HG03354 (cell line): ENCODE measurements around the gene KLHL25.
"Not testable (repeated sequence)": the region's sequence is repeated elsewhere in the genome, so short reads cannot be mapped to it uniquely, and the experiment has no call there.

Experiments used
- ATAC-seq: cut with Tn5 transposase; IDR thresholded peaks from one replicate; pipeline ENCODE4 v1.9.1; 2021; ENCODE audit warnings: mild to moderate bottlenecking; ENCODE audit not compliant: unreplicated experiment, poor library complexity, severe bottlenecking

KLHL25 gene

DNA sequence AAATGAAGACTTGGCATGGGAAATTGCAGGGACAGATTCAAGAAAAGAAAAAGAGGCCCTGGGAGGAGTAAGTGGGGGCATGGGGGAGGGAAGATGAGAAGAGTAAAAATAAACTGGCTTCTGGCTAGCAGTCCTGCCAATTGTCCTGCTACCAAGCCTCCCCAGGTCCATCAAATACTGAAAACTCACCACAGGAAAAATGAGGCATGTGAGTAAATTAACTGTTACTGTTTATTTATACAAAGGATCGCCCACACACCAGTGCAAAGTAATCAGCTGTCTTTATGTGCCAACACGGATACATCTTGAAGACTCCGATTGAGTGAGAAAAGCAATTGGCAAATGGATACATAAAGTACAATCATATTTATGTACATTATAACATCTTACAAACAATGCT lies 10.7 kb upstream of the KLHL25 start:
- ATAC-seq: no peak

DNA sequence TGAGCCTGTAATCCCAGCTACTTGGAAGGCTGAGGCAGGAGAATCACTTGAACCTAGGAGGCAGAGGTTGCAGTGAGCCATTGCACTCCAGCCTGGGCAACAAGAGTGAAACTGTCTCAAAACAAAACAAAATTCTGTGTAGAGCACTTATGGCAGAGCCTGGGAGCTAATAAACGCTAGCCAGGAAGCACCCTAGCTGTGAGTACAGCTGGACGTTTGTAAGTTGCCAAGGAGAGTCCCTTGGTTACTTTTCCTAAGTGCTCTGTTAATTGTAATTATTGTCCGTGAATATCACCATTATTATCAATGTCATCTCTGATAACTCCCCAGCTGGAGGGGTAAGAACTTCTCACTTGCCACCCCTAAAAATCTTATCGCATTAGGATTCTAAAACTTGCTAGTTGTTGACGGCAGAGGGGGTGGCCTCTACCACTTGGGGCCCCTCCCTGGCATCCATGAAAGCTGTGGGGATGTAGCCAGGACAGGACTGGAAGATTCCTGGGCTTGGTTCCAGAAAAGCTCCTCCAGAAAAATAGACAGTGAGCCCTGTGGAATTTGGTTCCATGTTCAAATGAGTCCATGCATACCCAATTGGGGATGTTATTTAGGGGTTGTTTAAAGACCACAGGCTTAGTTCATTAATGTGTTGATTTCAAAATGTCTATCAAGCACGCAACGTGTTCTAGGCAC lies 9.9 kb upstream of the KLHL25 start:
- ATAC-seq: no peak

DNA sequence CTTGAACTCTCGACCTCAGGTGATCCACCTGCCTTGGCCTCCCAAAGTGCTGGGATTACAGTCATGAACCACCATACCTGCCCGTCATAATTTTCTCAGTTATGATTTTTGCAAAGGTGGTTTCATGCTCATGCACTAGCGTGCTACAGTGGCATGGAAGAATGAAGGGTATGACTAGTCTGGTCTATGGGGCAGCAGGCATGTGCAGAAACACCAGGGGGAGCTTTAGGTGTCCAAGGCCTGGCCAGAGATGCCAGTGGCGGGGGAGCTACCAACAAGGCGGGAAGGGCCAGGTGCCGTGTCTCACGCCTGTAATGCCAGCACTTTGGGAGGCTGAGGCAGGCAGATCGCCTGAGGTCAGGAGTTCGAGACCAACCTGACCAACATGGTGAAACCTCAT lies 7.9 kb upstream of the KLHL25 start:
- ATAC-seq: not testable (repeated sequence)

DNA sequence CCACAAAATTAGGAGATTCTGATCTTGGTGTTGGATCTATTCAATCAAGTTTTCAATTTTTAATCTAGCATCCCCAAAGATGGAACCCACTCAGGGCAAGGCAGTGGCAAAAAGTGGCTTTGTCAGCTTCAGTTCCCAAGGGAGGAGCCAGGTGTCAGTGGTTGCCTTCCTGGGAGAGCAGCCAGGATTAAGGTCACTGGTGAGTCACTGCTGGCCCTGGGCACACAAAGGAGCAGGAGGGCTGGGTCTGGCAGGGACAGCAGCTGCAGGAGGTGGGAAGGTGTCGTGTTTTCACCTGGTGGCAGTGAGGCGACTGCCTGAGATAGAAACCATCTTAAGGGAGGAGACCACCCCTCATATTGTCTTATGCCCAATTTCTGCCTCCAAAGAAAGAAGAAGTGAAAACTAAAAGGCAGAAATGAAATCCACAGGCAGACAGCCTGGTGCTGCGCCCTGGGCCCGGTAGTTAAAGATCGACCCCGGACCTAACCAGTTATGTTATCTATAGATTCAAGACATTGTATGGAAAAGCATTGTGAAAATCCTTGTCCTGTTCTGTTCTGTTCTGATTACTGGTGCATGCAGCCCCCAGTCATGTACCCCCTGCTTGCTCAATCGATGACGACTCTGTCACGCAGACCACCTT lies 5.9 kb upstream of the KLHL25 start:
- no peak for ATAC-seq

DNA sequence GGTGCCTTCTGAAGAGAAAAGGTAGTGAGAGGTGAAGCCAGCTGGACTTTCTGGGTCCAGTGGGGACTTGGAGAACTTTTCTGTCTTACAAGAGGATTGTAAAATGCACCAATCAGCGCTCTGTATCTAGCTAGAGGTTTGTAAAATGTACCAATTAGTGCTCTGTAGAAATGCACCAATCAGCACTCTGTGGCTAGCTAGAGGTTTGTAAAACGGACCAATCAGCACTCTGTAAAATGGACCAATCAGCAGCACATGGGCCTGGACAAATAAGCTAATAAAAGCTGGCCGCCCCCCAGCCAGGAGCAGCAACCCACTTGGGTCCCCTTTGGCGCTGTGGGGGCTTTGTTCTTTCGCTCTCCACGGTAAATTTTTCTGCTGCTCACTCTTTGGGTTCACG lies 1.6 kb upstream of the KLHL25 start:
- not testable (repeated sequence) for ATAC-seq

DNA sequence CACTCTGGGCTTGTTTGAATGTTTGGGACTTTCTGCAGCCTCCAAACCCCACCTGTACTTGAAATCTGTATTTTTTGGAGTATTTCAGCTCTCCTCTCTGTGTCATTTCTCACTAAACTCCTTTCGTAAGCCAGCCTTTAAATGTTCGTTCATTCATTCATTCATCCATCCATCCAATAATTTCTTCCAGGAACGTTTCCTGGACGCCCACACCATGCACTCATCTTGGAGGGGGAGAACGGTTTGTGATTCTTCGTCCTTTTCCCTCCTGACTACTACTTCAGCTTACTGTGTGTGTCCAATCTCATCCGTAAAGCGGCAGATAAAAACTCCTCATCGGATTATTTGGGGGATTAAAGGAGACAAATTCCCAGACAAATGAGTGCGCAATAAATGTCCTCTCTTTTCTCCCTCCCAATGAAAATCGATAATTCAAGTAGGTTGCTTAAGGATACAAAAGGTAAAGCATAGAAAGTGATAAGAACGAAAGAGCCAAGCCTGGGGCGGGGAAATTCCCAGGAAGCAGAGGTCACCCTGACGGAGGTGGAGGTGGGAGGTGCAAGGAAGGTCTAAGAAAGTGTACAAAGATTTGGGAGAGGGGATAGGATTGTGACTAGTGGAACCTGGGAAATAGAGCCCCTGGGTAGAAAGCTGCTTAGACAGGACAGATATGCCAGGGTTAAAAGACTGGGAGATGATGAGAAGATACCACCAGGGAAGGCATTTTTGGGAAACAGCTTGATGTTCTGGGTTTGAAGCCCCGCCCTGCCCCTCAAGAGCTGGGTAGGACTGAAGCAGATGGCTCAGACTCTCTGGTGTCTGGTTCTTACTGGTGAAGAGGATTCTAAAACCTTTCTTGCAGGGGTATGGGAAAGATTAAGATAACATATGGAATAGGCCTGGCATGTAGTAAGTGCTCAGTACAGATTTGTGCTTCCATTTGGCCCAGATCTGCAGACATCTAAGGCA lies 896 bp upstream of the KLHL25 start:
- no peak for ATAC-seq

DNA sequence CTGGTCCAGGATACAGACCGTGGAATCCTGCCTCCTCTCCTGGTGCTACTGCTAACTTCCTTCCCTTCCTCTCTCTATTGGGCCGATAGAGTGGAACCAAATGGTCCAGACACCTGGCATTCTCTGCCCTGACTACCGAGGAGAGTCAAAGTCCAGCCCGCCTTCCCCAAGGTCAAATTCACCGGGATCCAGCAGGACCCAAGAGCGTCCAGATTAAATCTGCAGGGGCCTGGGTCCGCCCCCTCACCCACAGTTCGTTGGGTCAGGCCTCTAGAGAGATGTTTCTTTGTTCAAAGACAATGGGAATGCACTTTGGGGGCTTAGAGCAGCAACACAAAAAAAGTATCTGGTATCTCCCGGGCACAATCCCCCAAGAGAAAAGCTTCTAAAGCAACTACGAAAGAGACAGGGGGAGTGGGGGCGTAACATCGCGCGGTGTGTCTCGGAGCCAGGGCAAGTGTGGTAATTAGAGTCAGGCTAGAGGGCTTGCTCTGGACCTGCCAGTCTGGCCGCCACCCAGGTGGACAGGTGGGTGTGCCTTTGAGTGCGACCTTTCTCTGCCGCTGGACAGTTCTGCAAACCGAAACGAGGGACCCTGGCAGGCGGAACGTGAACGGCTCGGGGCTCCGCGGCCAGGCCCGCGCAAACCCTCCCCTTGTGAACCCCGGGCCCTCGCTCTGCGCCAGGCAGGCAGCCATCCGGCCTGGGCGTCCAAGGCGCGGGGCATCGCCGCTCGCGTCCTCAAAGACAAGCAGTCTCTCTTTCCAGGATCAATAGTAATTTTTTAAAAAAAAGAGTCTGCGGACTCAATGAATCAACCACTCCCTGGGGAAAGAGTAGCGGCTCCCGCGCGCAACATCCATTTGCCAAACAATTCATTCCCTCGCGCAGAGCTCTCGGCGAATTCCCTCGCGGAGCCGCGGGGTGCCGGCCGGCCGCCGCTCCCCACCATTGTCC lies 806 bp downstream of the KLHL25 start:
- peak; percentile 60 for ATAC-seq

DNA sequence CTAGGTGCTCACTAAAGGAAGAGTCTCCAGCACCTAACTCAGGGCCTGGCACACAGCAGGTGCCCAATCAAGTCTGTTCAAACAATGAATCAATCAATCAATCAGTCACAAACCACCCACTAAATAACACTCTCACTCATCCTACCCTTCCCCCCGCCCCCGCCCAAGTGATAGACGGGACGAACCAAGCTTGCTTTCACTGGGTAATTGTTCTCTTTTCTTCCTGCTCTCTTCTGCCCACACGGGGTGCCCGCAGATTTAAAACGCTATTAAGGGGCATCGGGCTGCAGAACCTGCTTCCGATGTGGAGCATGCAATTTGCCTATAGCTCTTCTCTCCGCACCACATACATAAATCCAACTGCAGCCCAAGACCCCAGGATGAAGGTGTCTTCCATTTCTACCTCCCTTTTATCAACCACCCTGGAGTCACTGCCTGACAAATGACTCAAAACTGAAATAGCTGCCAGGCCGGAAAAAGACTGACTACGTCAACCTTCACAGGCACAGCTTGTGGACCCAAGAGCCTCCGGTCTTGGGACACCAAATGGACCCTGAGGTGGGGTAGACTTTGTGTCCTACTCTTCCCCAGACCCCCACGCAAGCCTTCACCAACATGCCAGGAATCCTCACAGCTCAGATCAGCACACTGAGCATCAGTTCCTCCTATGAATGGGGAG lies 1.7 kb downstream of the KLHL25 start:
- ATAC-seq: no peak

DNA sequence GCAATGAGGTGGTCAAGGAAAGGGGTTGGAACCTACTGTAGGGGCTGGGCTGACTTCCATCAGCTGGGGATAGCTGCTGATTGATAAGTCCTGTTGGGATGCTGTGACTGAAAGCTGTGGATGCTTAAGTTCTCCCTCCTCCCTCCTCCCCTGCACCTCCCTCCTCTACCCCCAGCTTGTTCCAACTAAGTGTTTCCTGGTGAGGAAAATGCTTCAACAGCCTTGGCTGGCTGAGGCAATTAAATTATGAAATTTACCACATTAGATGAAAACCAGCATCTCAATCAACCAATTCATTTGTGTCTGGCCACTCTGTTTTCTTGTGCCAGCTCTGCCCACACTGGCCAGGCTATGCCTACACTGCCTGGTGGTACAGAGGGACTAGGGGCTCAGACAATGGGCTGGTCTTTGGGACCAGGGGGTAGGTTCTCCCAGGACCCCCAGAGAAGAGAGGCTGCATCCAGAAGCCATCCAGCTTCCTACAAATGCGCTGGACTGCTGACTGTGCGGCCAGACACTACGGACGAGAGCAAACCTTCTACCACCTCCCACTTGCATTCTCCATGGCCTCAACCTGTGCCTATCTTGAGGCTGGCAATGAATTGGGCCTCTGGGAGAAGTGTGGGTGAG lies 2.5 kb downstream of the KLHL25 start:
- no peak for ATAC-seq

DNA sequence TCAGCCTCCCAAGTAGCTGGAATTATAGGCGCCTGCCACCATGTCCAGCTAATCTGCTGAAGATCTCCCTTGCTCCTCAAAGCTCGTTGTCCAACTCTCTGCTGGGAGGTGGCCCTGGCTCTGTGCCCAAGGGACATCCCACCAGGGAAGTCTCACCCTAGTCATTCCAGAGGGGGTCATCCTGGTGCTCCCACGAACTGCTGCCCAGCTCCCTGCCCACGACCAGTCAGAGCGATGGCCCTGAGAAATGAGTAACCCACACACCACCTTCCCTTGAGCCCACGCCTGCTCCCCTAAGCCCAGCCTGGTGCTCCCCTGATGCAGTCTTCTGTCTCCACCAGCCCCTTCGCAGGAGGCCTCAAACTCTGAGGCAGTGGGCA lies 5.2 kb downstream of the KLHL25 start:
- ATAC-seq: no peak

DNA sequence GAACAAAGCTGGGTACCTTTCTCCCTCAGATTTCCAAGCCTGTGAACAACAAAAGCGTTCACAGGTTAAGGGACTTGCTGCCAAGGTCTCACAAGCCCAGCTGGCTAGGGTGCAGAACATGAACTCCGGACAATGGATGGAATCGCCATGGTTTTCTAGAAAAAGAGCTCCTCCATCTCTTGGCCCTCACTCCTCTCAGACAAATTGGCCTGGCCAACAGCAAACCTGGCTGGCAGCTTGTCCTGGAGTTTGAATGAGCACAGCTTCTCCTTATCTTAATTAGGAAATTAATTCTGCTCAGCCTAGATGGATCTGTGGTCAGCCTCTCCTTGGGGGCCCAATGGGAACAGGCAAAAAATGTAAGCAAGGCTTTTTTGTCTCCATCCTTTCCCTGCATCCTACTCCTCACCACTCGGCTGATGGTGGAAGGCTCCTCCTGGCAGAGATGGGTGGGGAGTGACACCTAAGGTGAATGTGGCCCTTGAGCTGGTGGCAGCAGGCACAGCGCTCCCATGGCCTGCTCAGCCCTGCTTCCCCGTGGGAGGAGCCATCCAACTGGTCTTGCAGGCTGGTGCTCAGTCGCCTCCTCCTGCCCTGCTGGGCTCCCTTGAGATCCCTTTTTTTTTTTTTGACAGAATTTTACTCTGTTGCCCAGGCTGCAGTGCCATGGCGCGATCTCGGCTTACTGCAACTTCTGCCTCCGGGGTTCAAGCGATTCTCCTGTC lies 5.8 kb downstream of the KLHL25 start:
- ATAC-seq: no peak

DNA sequence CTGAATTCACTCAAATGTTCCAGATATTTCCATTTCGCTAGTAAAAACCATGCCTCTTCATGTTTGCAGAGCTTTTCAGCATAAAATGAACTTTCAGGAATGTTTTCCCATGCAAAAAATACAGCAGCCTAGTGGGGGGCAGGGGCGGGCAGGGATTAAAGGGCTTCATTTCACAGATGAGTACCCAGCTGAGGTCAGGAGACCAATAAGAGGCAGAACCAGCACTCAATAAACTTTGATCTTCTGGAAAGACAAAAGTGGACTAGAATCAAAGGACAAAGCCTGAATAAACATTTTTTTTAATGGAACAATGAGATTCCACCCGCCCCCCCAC lies 8.0 kb downstream of the KLHL25 start:
- ATAC-seq: no peak

DNA sequence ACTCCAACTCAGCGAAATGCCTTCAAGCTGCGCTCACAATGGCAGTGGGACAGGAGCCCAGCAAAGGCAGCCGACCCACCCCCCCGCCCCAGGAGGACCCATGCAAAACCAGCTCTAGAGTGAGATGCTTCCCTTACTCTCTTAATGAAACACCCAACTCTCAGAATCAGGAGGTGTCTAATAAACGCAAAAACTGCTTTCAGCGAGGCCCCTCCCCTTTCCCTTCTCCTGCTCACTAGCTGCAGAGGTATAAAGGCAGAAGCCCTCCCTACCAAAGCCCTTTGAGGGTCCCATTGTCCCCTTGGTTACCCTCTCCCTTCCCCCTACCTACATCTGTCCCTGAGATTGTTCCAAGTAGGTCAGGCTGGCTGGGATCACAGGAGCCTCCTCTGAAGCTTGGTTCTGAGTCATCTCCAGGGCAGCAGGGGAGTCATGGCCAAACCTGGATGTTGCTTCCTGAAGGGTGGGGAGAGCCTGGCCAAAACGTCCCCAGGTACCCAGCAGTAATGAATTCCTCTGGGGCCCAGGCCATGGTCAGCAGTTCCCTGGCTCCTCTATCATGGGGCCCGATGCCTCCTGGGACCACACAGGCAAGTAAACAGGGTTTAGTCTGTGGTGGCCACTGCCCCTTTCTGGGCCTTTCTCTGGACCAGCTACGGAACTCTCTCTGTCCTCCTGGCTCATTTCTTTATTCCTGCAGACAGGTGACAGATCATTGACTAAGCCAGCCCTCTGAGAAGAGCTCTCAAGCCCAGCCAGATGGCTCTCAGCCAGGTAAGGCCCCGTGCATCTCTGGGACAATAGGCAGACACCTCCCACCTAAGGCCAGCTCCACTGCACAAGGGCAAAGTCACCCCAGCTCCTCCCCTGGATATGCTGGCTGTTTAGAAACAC lies 8.6 kb downstream of the KLHL25 start:
- ATAC-seq: no peak

DNA sequence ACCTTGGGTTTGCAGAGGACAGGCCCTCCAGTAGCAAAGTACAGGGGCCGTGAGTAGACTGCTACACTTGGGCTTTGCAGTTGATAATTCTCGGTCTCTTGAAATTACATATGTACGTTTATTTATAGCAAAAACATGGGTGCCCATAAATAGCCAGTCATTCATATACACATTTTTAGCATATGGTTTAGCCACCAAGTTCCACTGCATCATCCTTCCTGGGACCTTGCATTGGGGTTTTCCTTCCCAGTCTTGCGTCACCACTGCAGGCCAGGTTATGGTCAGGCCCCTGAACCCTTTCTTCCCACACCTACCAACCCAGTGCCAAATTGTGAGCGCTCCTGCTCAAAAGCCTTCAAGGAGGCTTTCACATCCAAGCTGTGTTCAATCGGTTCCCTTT lies 12.7 kb downstream of the KLHL25 start:
- no peak for ATAC-seq

DNA sequence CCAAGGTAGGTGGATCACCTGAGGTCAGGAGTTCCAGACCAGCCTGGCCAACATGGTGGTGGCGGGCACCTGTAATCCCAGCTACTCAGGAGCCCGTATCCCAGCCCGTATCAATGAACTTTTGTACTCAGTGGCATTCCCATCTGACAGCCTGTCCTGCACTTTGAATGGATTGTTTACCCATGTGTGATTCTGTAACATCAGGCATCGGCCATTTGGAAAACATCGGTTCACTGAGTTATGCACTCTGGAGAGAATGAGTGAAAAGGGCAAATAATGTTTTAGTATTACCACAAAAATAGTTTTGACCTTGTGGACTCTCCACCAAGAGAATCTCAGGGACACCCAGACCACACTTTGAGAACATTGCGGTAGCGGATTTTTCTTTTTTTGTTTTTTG lies 13.6 kb downstream of the KLHL25 start:
- ATAC-seq: no peak

DNA sequence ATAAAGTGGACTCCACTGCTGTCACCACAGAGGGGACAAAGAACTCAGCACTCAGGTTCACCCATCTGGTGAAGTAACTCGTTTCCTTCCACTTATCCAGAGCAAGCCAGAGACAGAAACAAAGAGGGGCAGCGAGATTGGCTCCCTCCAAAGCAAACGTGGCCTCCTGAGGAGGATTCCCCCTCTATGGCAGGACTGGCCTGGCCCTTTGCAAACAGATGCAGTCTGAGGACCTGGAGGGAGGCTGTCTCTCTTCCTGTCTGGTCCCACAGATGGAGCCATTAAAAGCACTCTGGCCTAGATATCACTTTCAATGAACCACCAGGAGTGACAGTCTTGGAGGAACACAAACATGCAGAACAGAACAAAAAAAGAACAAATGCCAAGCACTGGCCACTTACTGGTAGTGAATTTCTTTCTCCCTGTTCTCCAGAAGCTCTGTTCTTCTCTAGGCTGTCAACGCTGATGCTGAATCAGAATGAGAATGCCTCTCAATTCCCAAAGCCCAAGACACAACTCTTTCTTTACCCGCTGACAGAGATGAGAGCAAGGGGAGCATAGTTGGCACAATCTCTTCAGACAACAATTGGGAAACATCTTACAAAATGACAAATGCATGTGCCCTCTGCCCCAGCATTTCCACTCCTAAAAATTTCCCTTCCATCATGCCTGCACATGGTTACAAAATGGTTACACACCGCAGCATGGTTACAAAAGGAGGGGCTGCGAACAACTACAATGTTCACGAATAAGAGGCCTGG lies 14.3 kb downstream of the KLHL25 start:
- ATAC-seq: no peak
